NT2/D1 (cell line): ENCODE measurements around the gene RSPRY1.

ENCODE experiments used
- YY1 ChIP-seq: IDR thresholded peaks from 2 replicates; pipeline ENCODE4 v1.6.1; 2011; ENCODE audit not compliant: insufficient read length, insufficient read depth
- ZNF274 ChIP-seq: IDR thresholded peaks from 2 replicates; pipeline ENCODE4 v1.6.1; 2011; ENCODE audit warnings: mild to moderate bottlenecking, low read depth, low read length

DNA sequence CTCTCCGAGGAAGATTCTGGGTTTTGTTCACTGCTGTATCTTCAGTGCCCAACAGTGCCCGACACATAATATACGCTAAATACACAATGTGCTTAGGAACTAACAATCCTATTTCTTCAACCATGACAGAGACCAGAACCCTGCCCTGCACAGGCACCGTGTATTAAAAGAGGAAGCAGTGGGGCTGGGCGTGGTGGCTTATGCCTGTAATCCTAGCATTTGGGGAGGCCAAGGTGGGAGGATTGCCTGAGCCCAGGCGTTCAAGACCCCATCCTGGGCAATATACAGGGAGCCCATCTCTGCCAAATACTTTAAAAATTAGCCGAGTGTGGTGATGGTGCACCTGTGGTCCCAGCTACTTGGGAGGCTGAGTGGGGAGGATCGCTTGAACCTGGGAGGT lies 78.3 kb downstream of the RSPRY1 start:
- TF ChIP-seq YY1 (no peak), ZNF274 (no peak)
